ENCODE data around the gene PMS1. TPM values are rescaled to one million over a fixed set of nuclear protein-coding genes. Genes with fewer than 3 reads are reported as not detected.

The PMS1 gene
- total and polyA plus RNA-seq, 7 experiments from 2014 or later, result 11.1 to 30.1 (median 18.3) TPM

- Histone ChIP-seq H3K4me1 (ENCODE audit: control insufficient read depth in 2 of 2, insufficient read depth in 2 of 2, low read length in 2 of 2) (no peaks in the 10 kb centered on the region), H3K27me3 (ENCODE audit: control insufficient read depth in 2 of 2, insufficient read depth in 2 of 2, low read length in 2 of 2) (no peaks in the 10 kb centered on the region), H3K27ac (ENCODE audit: low read depth, low read length) (no peak overlapping the region), H3K4me3 (ENCODE audit: low read length) (no peak overlapping the region), H3K9me3 (ENCODE audit: control insufficient read depth in 2 of 3, low read length in 3 of 3) (no peaks in the 10 kb centered on the region), H3K36me3 (ENCODE audit: control insufficient read depth in 2 of 3, insufficient read depth in 3 of 3, low read length in 3 of 3) (no peaks in the 10 kb centered on the region)
- Mint-ChIP-seq H3K4me1 (peaks cover 0 to 4% (median 0%) of the 10 kb centered on the region in 7 donors), H3K9me3 (no peaks in the 10 kb centered on the region), H3K27ac (no peak overlapping the region), H3K36me3 (peaks cover 10 to 33% (median 17%) of the 10 kb centered on the region in 5 donors), H3K4me3 (no peak overlapping the region), H3K27me3 (no peaks in the 10 kb centered on the region)
- ChIA-PET POLR2A (no interaction called here), CTCF (no interaction called here)
- ATAC-seq (no peak), DNase-seq (no peak)
- intact Hi-C loops (cut with micrococcal nuclease), result no loop called here
These were observed 51.8 kb downstream of the PMS1 start for GRCh38 chr2:189835855-189836558.

GRCh38 chr2:189836644-189837043 lies 52.4 kb downstream of the PMS1 start:
- Mint-ChIP-seq H3K36me3 (peaks cover 10 to 36% (median 22%) of the 10 kb centered on the region in 5 donors), H3K4me3 (no peak overlapping the region), H3K4me1 (peaks cover 0 to 8% (median 0%) of the 10 kb centered on the region in 7 donors), H3K27ac (no peak overlapping the region), H3K9me3 (no peaks in the 10 kb centered on the region), H3K27me3 (no peaks in the 10 kb centered on the region)
- ATAC-seq (no peak), DNase-seq (no peak)
- Histone ChIP-seq H3K9me3 (ENCODE audit: control insufficient read depth in 2 of 3, low read length in 3 of 3) (no peaks in the 10 kb centered on the region), H3K27ac (ENCODE audit: low read depth, low read length) (no peak overlapping the region), H3K4me1 (ENCODE audit: control insufficient read depth in 2 of 2, insufficient read depth in 2 of 2, low read length in 2 of 2) (no peaks in the 10 kb centered on the region), H3K36me3 (ENCODE audit: control insufficient read depth in 2 of 3, insufficient read depth in 3 of 3, low read length in 3 of 3) (no peaks in the 10 kb centered on the region), H3K27me3 (ENCODE audit: control insufficient read depth in 2 of 2, insufficient read depth in 2 of 2, low read length in 2 of 2) (no peaks in the 10 kb centered on the region), H3K4me3 (ENCODE audit: low read length) (no peak overlapping the region)
- intact Hi-C loops (cut with micrococcal nuclease), result no loop called here
- POLR2A ChIA-PET, result no interaction called here
- CTCF ChIA-PET, result no interaction called here

- H3K27ac ChIP-seq (ENCODE audit: low read depth, low read length), result no peak overlapping the region
- Mint-ChIP-seq H3K36me3 (peaks cover 6 to 39% (median 27%) of the 10 kb centered on the region in 5 donors), H3K27ac (no peak overlapping the region), H3K27me3 (no peaks in the 10 kb centered on the region), H3K4me3 (no peak overlapping the region), H3K4me1 (peaks cover 0 to 10% (median 1%) of the 10 kb centered on the region in 7 donors), H3K9me3 (no peaks in the 10 kb centered on the region)
- H3K9me3 ChIP-seq (ENCODE audit: control insufficient read depth in 2 of 3, low read length in 3 of 3), result no peaks in the 10 kb centered on the region
- intact Hi-C loops (cut with micrococcal nuclease), result no loop called here
- H3K36me3 ChIP-seq (ENCODE audit: control insufficient read depth in 2 of 3, insufficient read depth in 3 of 3, low read length in 3 of 3), result no peaks in the 10 kb centered on the region
- ChIA-PET POLR2A (no interaction called here), CTCF (no interaction called here)
- ATAC-seq (peak; percentile 36), DNase-seq (no peak)
- no peak overlapping the region for H3K4me3 ChIP-seq (ENCODE audit: low read length)
- H3K4me1 ChIP-seq (ENCODE audit: control insufficient read depth in 2 of 2, insufficient read depth in 2 of 2, low read length in 2 of 2), result no peaks in the 10 kb centered on the region
- H3K27me3 ChIP-seq (ENCODE audit: control insufficient read depth in 2 of 2, insufficient read depth in 2 of 2, low read length in 2 of 2), result no peaks in the 10 kb centered on the region
These were observed 53.1 kb downstream of the PMS1 start for GRCh38 chr2:189837326-189837725.

- H3K27ac Mint-ChIP-seq, result no peak overlapping the region
- Histone ChIP-seq H3K4me1 (ENCODE audit: control insufficient read depth in 2 of 2, insufficient read depth in 2 of 2, low read length in 2 of 2) (no peaks in the 10 kb centered on the region), H3K36me3 (ENCODE audit: control insufficient read depth in 2 of 3, insufficient read depth in 3 of 3, low read length in 3 of 3) (no peaks in the 10 kb centered on the region), H3K27me3 (ENCODE audit: control insufficient read depth in 2 of 2, insufficient read depth in 2 of 2, low read length in 2 of 2) (no peaks in the 10 kb centered on the region), H3K4me3 (ENCODE audit: low read length) (no peak overlapping the region), H3K9me3 (ENCODE audit: control insufficient read depth in 2 of 3, low read length in 3 of 3) (no peaks in the 10 kb centered on the region), H3K27ac (ENCODE audit: low read depth, low read length) (no peak overlapping the region)
- no peak overlapping the region for H3K4me3 Mint-ChIP-seq
- H3K36me3 Mint-ChIP-seq, result peaks cover 0 to 48% (median 37%) of the 10 kb centered on the region in 5 donors
- ATAC-seq (no peak), DNase-seq (no peak)
- no peaks in the 10 kb centered on the region for H3K9me3 Mint-ChIP-seq
- intact Hi-C loops (cut with micrococcal nuclease), result no loop called here
- peaks cover 0 to 8% (median 1%) of the 10 kb centered on the region in 7 donors for H3K4me1 Mint-ChIP-seq
- ChIA-PET CTCF (no interaction called here), POLR2A (no interaction called here)
- H3K27me3 Mint-ChIP-seq, result no peaks in the 10 kb centered on the region
These were observed 56.8 kb downstream of the PMS1 start for GRCh38 chr2:189841019-189841418.

- intact Hi-C loops (cut with micrococcal nuclease), result no loop called here
- Mint-ChIP-seq H3K9me3 (no peaks in the 10 kb centered on the region), H3K4me3 (no peak overlapping the region), H3K4me1 (no peaks in the 10 kb centered on the region), H3K27me3 (no peaks in the 10 kb centered on the region), H3K27ac (no peak overlapping the region), H3K36me3 (peaks cover 5 to 68% (median 40%) of the 10 kb centered on the region in 5 donors)
- H3K27me3 ChIP-seq (ENCODE audit: control insufficient read depth in 2 of 2, insufficient read depth in 2 of 2, low read length in 2 of 2), result no peaks in the 10 kb centered on the region
- no peak overlapping the region for H3K27ac ChIP-seq (ENCODE audit: low read depth, low read length)
- POLR2A ChIA-PET, result no interaction called here
- H3K36me3 ChIP-seq (ENCODE audit: control insufficient read depth in 2 of 3, insufficient read depth in 3 of 3, low read length in 3 of 3), result peaks cover 0 to 13% (median 0%) of the 10 kb centered on the region in 3 experiments
- H3K4me3 ChIP-seq (ENCODE audit: low read length), result no peak overlapping the region
- CTCF ChIA-PET, result no interaction called here
- H3K4me1 ChIP-seq (ENCODE audit: control insufficient read depth in 2 of 2, insufficient read depth in 2 of 2, low read length in 2 of 2), result no peaks in the 10 kb centered on the region
- DNase-seq (no peak), ATAC-seq (no peak)
- no peaks in the 10 kb centered on the region for H3K9me3 ChIP-seq (ENCODE audit: control insufficient read depth in 2 of 3, low read length in 3 of 3)
These were observed 64.0 kb downstream of the PMS1 start for GRCh38 chr2:189848276-189848675.

- Mint-ChIP-seq H3K9me3 (no peaks in the 10 kb centered on the region), H3K27ac (no peak overlapping the region), H3K4me1 (no peaks in the 10 kb centered on the region), H3K36me3 (peaks cover 7 to 64% (median 38%) of the 10 kb centered on the region in 5 donors), H3K4me3 (no peak overlapping the region), H3K27me3 (no peaks in the 10 kb centered on the region)
- peaks cover 0 to 16% (median 0%) of the 10 kb centered on the region in 3 experiments for H3K36me3 ChIP-seq (ENCODE audit: control insufficient read depth in 2 of 3, insufficient read depth in 3 of 3, low read length in 3 of 3)
- ChIA-PET POLR2A (no interaction called here), CTCF (no interaction called here)
- no peak for DNase-seq
- H3K4me1 ChIP-seq (ENCODE audit: control insufficient read depth in 2 of 2, insufficient read depth in 2 of 2, low read length in 2 of 2), result no peaks in the 10 kb centered on the region
- no peak for ATAC-seq
- intact Hi-C loops (cut with micrococcal nuclease), result no loop called here
- no peak overlapping the region for H3K27ac ChIP-seq (ENCODE audit: low read depth, low read length)
- no peaks in the 10 kb centered on the region for H3K9me3 ChIP-seq (ENCODE audit: control insufficient read depth in 2 of 3, low read length in 3 of 3)
- H3K27me3 ChIP-seq (ENCODE audit: control insufficient read depth in 2 of 2, insufficient read depth in 2 of 2, low read length in 2 of 2), result no peaks in the 10 kb centered on the region
- H3K4me3 ChIP-seq (ENCODE audit: low read length), result no peak overlapping the region
These were observed 65.3 kb downstream of the PMS1 start for GRCh38 chr2:189849550-189849949.

- no peaks in the 10 kb centered on the region for H3K9me3 ChIP-seq (ENCODE audit: control insufficient read depth in 2 of 3, low read length in 3 of 3)
- no peak overlapping the region for H3K4me3 ChIP-seq (ENCODE audit: low read length)
- Mint-ChIP-seq H3K36me3 (peaks cover 9 to 67% (median 40%) of the 10 kb centered on the region in 5 donors), H3K4me3 (no peak overlapping the region), H3K27me3 (no peaks in the 10 kb centered on the region), H3K27ac (no peak overlapping the region), H3K4me1 (no peaks in the 10 kb centered on the region), H3K9me3 (no peaks in the 10 kb centered on the region)
- ChIA-PET POLR2A (no interaction called here), CTCF (no interaction called here)
- H3K36me3 ChIP-seq (ENCODE audit: control insufficient read depth in 2 of 3, insufficient read depth in 3 of 3, low read length in 3 of 3), result peaks cover 0 to 16% (median 0%) of the 10 kb centered on the region in 3 experiments
- ATAC-seq, result no peak
- H3K27me3 ChIP-seq (ENCODE audit: control insufficient read depth in 2 of 2, insufficient read depth in 2 of 2, low read length in 2 of 2), result no peaks in the 10 kb centered on the region
- intact Hi-C loops (cut with micrococcal nuclease), result no loop called here
- H3K4me1 ChIP-seq (ENCODE audit: control insufficient read depth in 2 of 2, insufficient read depth in 2 of 2, low read length in 2 of 2), result no peaks in the 10 kb centered on the region
- no peak for DNase-seq
- H3K27ac ChIP-seq (ENCODE audit: low read depth, low read length), result no peak overlapping the region
These were observed 67.0 kb downstream of the PMS1 start for GRCh38 chr2:189851174-189851826.
